GM23338 (cell line): Measurements from ENCODE around the gene ZBTB1. TPM values are rescaled to one million over a fixed set of nuclear protein-coding genes. Genes with fewer than 3 reads are reported as not detected.

Source experiments
- ATAC-seq: fragments of 200-7000 bp; cut with Tn5 transposase; 3 replicates; pipeline ENCODE4 v1.9.1; 2020
- DNase-seq: peaks from one replicate; pipeline ENCODE4 v3.0.0-alpha.2; 2015; ENCODE audit warnings: low spot score
- H2AFZ ChIP-seq: fragments of 200-600 bp; sonication (generic); 2 replicates; pipeline ENCODE4 v1.8.0; 2016; ENCODE audit warnings: antibody characterized with exemption, mild to moderate bottlenecking, moderate library complexity
- H3F3A ChIP-seq: fragments of 200-600 bp; sonication (generic); replicated peaks from 2 replicates; pipeline ENCODE4 v1.8.0; 2017; ENCODE audit warnings: antibody characterized with exemption, mixed run types, low read depth
- H3K27ac ChIP-seq: fragments of 200-600 bp; sonication (generic); 2 replicates; pipeline ENCODE4 v1.6.1; 2016; ENCODE audit warnings: low read depth
- H3K27me3 ChIP-seq: fragments of 200-600 bp; sonication (generic); 2 replicates; pipeline ENCODE4 v1.8.0; 2016; ENCODE audit warnings: mild to moderate bottlenecking, mixed run types, moderate library complexity; ENCODE audit not compliant: insufficient read depth
- H3K36me3 ChIP-seq: fragments of 200-600 bp; sonication (generic); 2 replicates; pipeline ENCODE4 v1.8.0; 2016; ENCODE audit warnings: mild to moderate bottlenecking; ENCODE audit not compliant: insufficient read depth
- H3K4me1 ChIP-seq: fragments of 200-600 bp; sonication (generic); 2 replicates; pipeline ENCODE4 v1.8.0; 2016; ENCODE audit warnings: mild to moderate bottlenecking, moderate library complexity; ENCODE audit not compliant: insufficient read depth
- H3K4me2 ChIP-seq: fragments of 200-600 bp; sonication (generic); 2 replicates; pipeline ENCODE4 v1.7.1; 2017; ENCODE audit warnings: mixed run types
- H3K4me3 ChIP-seq: fragments of 200-600 bp; sonication (generic); 2 replicates; pipeline ENCODE4 v1.6.1; 2016; ENCODE audit warnings: mixed run types
- H3K79me2 ChIP-seq: fragments of 200-600 bp; sonication (generic); replicated peaks from 2 replicates; pipeline ENCODE4 v1.8.0; 2017; ENCODE audit warnings: mild to moderate bottlenecking; ENCODE audit not compliant: insufficient read depth
- H3K9me2 ChIP-seq: fragments of 200-600 bp; sonication (generic); 2 replicates; pipeline ENCODE4 v1.8.0; 2017; ENCODE audit not compliant: insufficient read depth
- H4K20me1 ChIP-seq: fragments of 200-600 bp; sonication (generic); replicated peaks from 2 replicates; pipeline ENCODE4 v1.8.0; 2017; ENCODE audit warnings: mild to moderate bottlenecking; ENCODE audit not compliant: insufficient read depth
- H3K27ac Mint-ChIP-seq: 2 replicates; pipeline ENCODE4 v1.8.0; 2020; ENCODE audit warnings: inconsistent platforms, mild to moderate bottlenecking, moderate library complexity, mixed read lengths
- H3K27me3 Mint-ChIP-seq: 3 replicates; pipeline ENCODE4 v1.8.0; 2022; ENCODE audit warnings: low read depth, mild to moderate bottlenecking, moderate library complexity, mixed read lengths, inconsistent platforms; ENCODE audit not compliant: insufficient read depth, poor library complexity
- H3K36me3 Mint-ChIP-seq: 3 replicates; pipeline ENCODE4 v1.8.0; 2021; ENCODE audit warnings: low read depth, mild to moderate bottlenecking, inconsistent platforms, moderate library complexity, mixed read lengths
- H3K4me1 Mint-ChIP-seq: 3 replicates; pipeline ENCODE4 v1.8.0; 2020; ENCODE audit warnings: mild to moderate bottlenecking, inconsistent platforms, mixed read lengths
- H3K4me3 Mint-ChIP-seq: 3 replicates; pipeline ENCODE4 v1.8.0; 2021; ENCODE audit warnings: moderate library complexity, mild to moderate bottlenecking, inconsistent platforms, mixed read lengths
- H3K9me3 Mint-ChIP-seq: 3 replicates; pipeline ENCODE4 v1.8.0; 2020; ENCODE audit warnings: moderate library complexity, mild to moderate bottlenecking, inconsistent platforms, mixed read lengths
- CREB1 ChIP-seq: fragments of 250-450 bp; sonication (Bioruptor Pico); IDR thresholded peaks from 2 replicates; pipeline ENCODE4 v1.5.0; 2020; ENCODE audit warnings: low read depth, mild to moderate bottlenecking, moderate library complexity
- CTCF ChIP-seq, 2 experiments: fragments of 200-600 bp in 1 of 2; sonication (generic) in 1 of 2; conservative IDR thresholded peaks; 2 replicates each; pipeline versions ENCODE4 v1.5.1 to v1.6.1; 2016 to 2017; ENCODE audit warnings: antibody characterized with exemption in 2 of 2, low read depth in 2 of 2, mild to moderate bottlenecking in 2 of 2, moderate library complexity in 1 of 2
- ETS1 ChIP-seq: IDR thresholded peaks from 2 replicates; pipeline ENCODE4 v1.6.1; 2016; ENCODE audit warnings: antibody characterized with exemption
- EZH2 ChIP-seq: fragments of 200-600 bp; sonication (generic); IDR thresholded peaks from one replicate; pipeline ENCODE4 v1.8.0; 2017; ENCODE audit warnings: antibody characterized with exemption, mild to moderate bottlenecking, low read depth; ENCODE audit not compliant: unreplicated experiment
- EZH2phosphoT487 ChIP-seq: fragments of 200-600 bp; sonication (generic); IDR thresholded peaks from one replicate; pipeline ENCODE4 v1.8.1; 2018; ENCODE audit warnings: antibody characterized with exemption; ENCODE audit not compliant: unreplicated experiment
- JUNB ChIP-seq: IDR thresholded peaks from one replicate; pipeline ENCODE4 v1.6.1; 2016; ENCODE audit warnings: antibody characterized with exemption; ENCODE audit not compliant: unreplicated experiment
- NANOG ChIP-seq: IDR thresholded peaks from 2 replicates; pipeline ENCODE4 v1.6.1; 2016; ENCODE audit warnings: antibody characterized with exemption, borderline replicate concordance
- POLR2AphosphoS5 ChIP-seq: IDR thresholded peaks from 2 replicates; pipeline ENCODE4 v1.6.1; 2016; ENCODE audit warnings: antibody characterized with exemption, low read depth
- REST ChIP-seq: IDR thresholded peaks from one replicate; pipeline ENCODE4 v1.6.1; 2018; ENCODE audit warnings: antibody characterized with exemption; ENCODE audit not compliant: unreplicated experiment
- STAT1 ChIP-seq: IDR thresholded peaks from one replicate; pipeline ENCODE4 v1.6.1; 2016; ENCODE audit warnings: antibody characterized with exemption; ENCODE audit not compliant: unreplicated experiment
- ZNF114 ChIP-seq: fragments of 250-450 bp; sonication (Bioruptor Pico); IDR thresholded peaks from 2 replicates; pipeline ENCODE4 v1.5.0; 2020; ENCODE audit warnings: mild to moderate bottlenecking, moderate library complexity
- ZNF331 ChIP-seq: fragments of 250-450 bp; sonication (Bioruptor Pico); IDR thresholded peaks from 2 replicates; pipeline ENCODE4 v1.5.0; 2020; ENCODE audit warnings: low read depth, mild to moderate bottlenecking, moderate library complexity
- ZNF462 ChIP-seq: fragments of 250-450 bp; sonication (Bioruptor Pico); IDR thresholded peaks from 2 replicates; pipeline ENCODE4 v1.5.0; 2020; ENCODE audit warnings: mild to moderate bottlenecking, moderate library complexity
- polyA plus RNA-seq: library from polyadenylated mRNA; unstranded; fragments of >200 nt; fragmentation: Nextera tagmentation; extraction: Ambion mirVana; gene quantifications from 2 replicates; pipeline ENCODE4 v1.2.1, GENCODE V29; 2016
- total RNA-seq: library from RNA; depleted of rRNA; stranded (reverse); fragments of >200 nt; shearing (Covaris generic); gene quantifications from 2 replicates; pipeline ENCODE4 v1.2.3, GENCODE V29; 2014

Gene ZBTB1
- total and polyA plus RNA-seq, 2 experiments from 2014 or later = 11.2 to 33.0 TPM

- H3K4me3 ChIP-seq = no peak overlapping the region
- Mint-ChIP-seq H3K9me3 (no peaks in the 10 kb centered on the region), H3K4me1 (peaks cover 16% of the 10 kb centered on the region), H3K36me3 (peaks cover 21% of the 10 kb centered on the region), H3K27me3 (peaks cover 10% of the 10 kb centered on the region), H3K27ac (no peak overlapping the region), H3K4me3 (no peak overlapping the region)
- H3K4me2 ChIP-seq = no peak overlapping the region
- H2AFZ ChIP-seq = no peak overlapping the region
- ATAC-seq = no peak
- H3F3A ChIP-seq = peaks cover 8% of the 10 kb centered on the region; the same call in 1 of the 2 replicates
- H3K9me2 ChIP-seq = no peaks in the 10 kb centered on the region
- TF ChIP-seq JUNB (no peak), STAT1 (no peak), REST (no peak), EZH2 (no peak), ZNF462 (CRISPR knock-in tag) (no peak), ZNF114 (CRISPR knock-in tag) (no peak), NANOG (no peak), ETS1 (no peak), CTCF (conservative IDR thresholded peaks at IDR 0.05; ENCODE audit: low read depth in 2 of 2) (no peak), POLR2AphosphoS5 (no peak), EZH2phosphoT487 (no peak), CREB1 (CRISPR knock-in tag) (no peak), ZNF331 (no peak)
- peaks cover 13% of the 10 kb centered on the region for H3K4me1 ChIP-seq
- 0 out of 2 replicates have a peak overlapping the region, but pooled peaks have one; percentile 23 for H3K27ac ChIP-seq
- no peaks in the 10 kb centered on the region for H3K27me3 ChIP-seq
- peaks cover 57% of the 10 kb centered on the region for H3K79me2 ChIP-seq
- no peaks in the 10 kb centered on the region for H3K36me3 ChIP-seq
- DNase-seq = no peak
- 0 out of 2 replicates have a peak, but pooled peaks cover 4% of the 10 kb centered on the region for H4K20me1 ChIP-seq
These were observed 4.5 kb upstream of the ZBTB1 start for GRCh38 chr14:64500088-64500487.
